Measurements from ENCODE around the gene MYOM1.
"Not testable (repeated sequence)": the region's sequence is repeated elsewhere in the genome, so short reads cannot be mapped to it uniquely, and the experiment has no call there.

The MYOM1 gene

DNA sequence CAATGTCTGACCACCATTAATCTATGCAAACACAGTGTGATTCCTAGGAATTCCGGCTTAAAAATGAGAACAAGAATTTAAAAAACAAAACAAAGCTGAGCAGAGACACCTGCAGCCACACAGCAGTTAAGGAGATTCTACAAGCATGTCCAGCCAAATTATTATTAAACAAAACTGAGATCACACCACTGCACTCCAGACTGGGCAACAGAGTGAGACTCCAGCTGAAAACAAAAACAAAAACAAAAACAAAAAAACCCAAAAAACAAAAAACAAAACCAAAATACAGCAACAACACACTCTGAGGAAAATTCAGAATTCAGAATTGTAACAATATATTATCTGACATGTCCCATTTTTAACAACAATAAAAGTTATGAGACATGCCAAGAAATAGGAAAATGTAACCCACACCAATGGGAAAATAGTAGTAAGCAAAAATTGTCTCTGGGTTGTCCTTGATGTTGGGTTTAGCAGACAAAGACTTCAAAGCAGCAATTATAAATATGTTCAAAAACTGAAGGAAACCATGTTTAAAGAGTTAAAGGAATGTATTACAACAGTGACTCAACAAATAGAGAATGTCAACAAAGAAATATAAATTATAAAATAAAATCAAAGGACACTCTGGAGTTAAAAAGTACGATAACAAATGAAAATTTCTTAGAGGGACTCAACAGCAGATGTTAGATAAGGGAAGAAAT, 19.7 kb downstream of the MYOM1 start:
- no peak overlapping the region for H3K27ac ChIP-seq

DNA sequence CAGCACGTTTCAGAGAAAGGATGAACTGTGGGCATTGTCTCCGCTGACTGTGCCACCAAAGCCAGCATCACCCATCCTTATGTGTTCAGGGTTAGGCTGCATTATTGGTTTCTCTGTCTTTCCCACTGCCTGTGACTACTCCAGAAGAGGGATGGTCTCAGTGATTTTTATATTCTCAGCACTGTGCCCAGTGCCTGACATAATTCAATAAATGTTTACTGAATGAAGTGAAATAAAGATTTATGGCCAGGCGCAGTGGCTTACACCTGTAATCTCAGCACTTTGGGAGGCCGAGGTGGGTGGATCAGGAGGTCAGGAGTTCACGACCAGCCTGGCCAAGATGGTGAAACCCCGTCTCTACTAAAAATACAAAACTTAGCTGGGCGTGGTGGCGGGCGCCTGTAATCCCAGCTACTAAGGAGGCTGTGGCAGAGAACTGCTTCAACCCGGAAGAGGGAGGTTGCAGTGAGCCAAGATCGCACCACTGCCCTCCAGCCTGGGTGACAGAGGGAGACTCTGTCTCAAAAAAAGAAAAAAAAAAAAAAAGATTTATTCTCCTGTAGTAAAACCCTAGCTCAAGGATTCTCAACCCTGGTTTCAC, 21.4 kb downstream of the MYOM1 start:
- not testable (repeated sequence) for H3K27ac ChIP-seq

More for the DNA sequence above, 19.7 kb downstream of the MYOM1 start:
- TF ChIP-seq, protein P1, sequence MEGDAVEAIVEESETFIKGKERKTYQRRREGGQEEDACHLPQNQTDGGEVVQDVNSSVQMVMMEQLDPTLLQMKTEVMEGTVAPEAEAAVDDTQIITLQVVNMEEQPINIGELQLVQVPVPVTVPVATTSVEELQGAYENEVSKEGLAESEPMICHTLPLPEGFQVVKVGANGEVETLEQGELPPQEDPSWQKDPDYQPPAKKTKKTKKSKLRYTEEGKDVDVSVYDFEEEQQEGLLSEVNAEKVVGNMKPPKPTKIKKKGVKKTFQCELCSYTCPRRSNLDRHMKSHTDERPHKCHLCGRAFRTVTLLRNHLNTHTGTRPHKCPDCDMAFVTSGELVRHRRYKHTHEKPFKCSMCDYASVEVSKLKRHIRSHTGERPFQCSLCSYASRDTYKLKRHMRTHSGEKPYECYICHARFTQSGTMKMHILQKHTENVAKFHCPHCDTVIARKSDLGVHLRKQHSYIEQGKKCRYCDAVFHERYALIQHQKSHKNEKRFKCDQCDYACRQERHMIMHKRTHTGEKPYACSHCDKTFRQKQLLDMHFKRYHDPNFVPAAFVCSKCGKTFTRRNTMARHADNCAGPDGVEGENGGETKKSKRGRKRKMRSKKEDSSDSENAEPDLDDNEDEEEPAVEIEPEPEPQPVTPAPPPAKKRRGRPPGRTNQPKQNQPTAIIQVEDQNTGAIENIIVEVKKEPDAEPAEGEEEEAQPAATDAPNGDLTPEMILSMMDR (conservative IDR thresholded peaks at IDR 0.05): no peak

DNA sequence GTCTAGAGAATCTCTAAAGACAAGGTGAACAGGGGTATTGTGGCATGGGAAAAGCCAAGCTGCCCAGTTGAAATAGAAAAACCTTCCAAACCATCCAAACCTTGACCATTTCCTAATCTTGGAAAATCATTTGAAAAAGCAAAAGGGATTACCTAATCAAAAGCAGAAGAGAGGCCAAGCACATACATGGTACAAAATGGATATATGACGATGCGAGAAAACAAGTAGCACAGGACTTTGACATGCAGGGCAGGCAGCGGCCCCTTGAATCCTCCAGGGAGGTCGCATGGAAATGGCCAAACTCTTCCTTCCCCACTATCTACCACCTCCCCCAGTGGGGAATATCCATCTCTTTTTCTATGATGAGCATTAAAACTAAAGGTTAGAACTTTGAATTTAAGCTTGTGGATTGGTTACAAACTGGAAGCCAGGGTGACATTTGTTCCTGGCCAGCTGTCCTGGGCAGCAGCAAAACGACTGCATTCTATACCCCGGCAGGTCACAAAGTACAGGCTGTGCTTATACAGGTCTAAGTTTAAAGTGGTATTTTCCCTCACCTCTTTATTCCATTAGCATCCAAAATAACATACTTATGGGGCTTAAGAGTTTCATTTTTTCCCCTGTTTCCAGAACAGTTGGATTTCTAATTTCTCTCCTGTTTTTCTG, 24.7 kb downstream of the MYOM1 start:
- TF ChIP-seq, protein P1 (conservative IDR thresholded peaks at IDR 0.05): no peak
- H3K27ac ChIP-seq: no peak overlapping the region

DNA sequence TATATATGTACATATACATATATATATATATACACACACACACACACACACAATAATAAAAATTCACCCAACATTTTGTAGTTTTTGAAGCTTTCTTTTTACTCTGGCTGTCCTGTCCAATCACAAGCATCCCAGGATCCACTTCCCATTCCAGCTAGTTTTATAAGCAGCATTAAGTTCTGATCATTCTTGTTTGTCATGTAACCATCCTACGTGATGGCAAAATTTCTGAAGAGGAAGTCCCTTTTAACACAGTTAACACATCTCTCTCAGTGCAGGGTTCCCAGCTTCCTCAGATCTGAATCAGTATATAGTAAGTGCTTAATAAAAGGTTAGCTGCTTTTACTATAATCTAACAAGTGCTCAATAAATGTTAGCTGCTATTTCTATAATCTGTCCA, 26.4 kb downstream of the MYOM1 start:
- TF ChIP-seq, protein P1 (conservative IDR thresholded peaks at IDR 0.05): no peak
- H3K27ac ChIP-seq: no peak overlapping the region

DNA sequence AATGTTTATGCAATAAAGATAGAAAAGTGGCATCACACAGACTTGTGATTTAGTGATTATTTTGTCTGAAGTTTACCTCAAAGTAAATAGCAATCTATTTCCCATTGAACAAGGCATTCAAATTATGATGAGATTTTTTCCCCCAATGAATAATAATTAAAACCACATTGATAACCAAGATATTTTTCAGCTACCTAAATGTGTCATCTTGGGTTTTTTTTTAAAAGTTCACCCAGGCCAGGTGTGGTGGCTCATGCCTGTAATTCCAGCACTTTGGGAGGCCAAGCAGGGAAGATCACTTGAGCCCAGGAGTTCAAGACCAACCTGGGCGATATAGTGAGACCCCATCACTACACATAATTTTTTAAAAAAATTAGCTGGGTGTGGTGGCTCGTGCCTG, 27.0 kb downstream of the MYOM1 start:
- TF ChIP-seq, protein P1 (conservative IDR thresholded peaks at IDR 0.05): no peak
- no peak overlapping the region for H3K27ac ChIP-seq

DNA sequence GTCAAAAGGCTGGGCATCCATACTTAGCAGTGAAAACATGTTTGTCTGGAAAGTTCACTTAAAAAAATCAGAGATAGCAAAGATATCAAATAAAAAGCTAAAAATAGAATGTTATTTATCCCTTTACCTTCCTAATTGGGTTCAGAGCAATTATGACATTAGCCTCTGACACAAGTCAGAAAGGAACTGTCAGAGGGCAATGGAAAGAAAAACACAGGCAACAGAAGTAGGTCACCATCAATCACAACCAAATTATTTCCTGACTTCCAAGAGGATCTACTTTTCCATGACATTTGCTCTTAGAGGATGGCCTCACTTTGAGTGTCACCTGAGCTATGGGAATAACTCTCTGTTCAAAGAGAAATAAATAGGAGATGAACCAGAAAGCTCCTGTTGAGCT, 27.5 kb downstream of the MYOM1 start:
- TF ChIP-seq, protein P1 (conservative IDR thresholded peaks at IDR 0.05): no peak
- H3K27ac ChIP-seq: no peak overlapping the region

DNA sequence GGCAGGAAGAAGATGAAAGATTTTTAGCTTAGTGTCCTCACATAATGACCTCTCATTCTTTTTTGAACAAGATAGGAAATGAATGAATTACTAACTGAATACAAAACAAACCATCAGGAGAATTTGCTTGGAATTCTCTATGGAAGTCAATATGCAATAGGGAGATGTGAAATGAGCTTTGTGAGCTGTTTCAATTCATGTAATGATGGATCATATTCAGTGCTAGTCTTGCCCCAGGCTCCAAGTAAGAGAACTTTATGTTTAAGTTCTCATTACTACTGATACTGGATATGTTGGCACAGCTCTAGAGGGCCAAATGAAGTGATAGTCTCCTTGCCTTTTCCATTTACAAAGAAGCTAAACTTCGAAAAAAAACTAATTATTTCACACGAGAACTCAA, 29.2 kb downstream of the MYOM1 start:
- TF ChIP-seq, protein P1 (conservative IDR thresholded peaks at IDR 0.05): no peak
- H3K27ac ChIP-seq: no peak overlapping the region

DNA sequence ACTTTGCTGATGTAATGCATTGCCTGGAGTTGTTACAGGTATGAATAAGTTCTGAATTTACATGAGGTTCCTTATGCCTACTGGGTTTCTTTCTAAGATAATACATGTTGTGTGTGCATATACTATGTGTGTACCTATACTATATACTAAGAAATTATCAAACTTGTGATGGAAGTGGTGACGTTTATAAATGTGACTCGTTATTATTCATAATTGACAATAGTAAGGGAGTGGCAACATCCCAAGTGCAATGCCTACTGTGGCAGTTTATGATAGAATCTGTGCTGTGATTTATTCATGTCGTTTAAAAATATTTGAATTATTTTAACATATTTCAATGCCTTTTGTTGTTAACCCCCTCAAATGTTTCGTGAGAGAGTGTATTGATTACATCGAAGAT, 29.9 kb downstream of the MYOM1 start:
- no peak overlapping the region for H3K27ac ChIP-seq
- TF ChIP-seq, protein P1 (conservative IDR thresholded peaks at IDR 0.05): no peak
